H1 (cell line): ENCODE results near the gene ATG4D. TPM values are rescaled to one million over a fixed set of nuclear protein-coding genes. Genes with fewer than 3 reads are reported as not detected.

Experiments
- CTCF ChIA-PET: fragments of 300-600 bp; sonication (Branson Sonifier 250); formaldehyde crosslinking; loops from one replicate; lab custom pipeline; 2021; ENCODE audit not compliant: partially characterized antibody; lab: Charles Lee
- POLR2A ChIA-PET: fragments of 300-600 bp; sonication (Branson Sonifier 250); formaldehyde crosslinking; loops from one replicate; lab custom pipeline; 2021; ENCODE audit warnings: inconsistent platforms; ENCODE audit not compliant: partially characterized antibody; lab: Charles Lee
- DNase-seq, 2 experiments: peaks; one replicate each; pipeline versions ENCODE4 v3.0.0 to v3.0.0-alpha.2; 2010 to 2022; ENCODE audit warnings: low spot score in 2 of 2, low read depth in 1 of 2, mixed read lengths in 1 of 2
- FAIRE-seq: peaks from 2 replicates; lab custom pipeline; 2011; peaks lifted over from hg19 to GRCh38; lab: Jason Lieb, UNC
- H2AFZ ChIP-seq: 2 replicates; pipeline ENCODE4 v1.8.1; 2012; ENCODE audit warnings: low read length, inconsistent platforms
- H2AK5ac ChIP-seq: 2 replicates; pipeline ENCODE4 v1.6.1; 2013; ENCODE audit warnings: low read depth, low read length
- H2BK120ac ChIP-seq: replicated peaks from 2 replicates; pipeline ENCODE3; 2013; ENCODE audit warnings: low read depth, low read length, inconsistent platforms
- H2BK12ac ChIP-seq: 2 replicates; pipeline ENCODE4 v1.6.1; 2013; ENCODE audit warnings: low read depth, low read length
- H2BK15ac ChIP-seq: 2 replicates; pipeline ENCODE4 v1.6.1; 2013; ENCODE audit warnings: low read length
- H2BK20ac ChIP-seq: 2 replicates; pipeline ENCODE4 v1.6.1; 2013; ENCODE audit warnings: low read length
- H2BK5ac ChIP-seq: 2 replicates; pipeline ENCODE4 v1.6.1; 2013; ENCODE audit warnings: low read depth, low read length
- H3K14ac ChIP-seq: 2 replicates; pipeline ENCODE4 v1.6.1; 2013; ENCODE audit warnings: inconsistent platforms; ENCODE audit not compliant: insufficient read length
- H3K18ac ChIP-seq: 2 replicates; pipeline ENCODE4 v1.6.1; 2013; ENCODE audit warnings: low read length; ENCODE audit errors: extremely low read depth
- H3K23ac ChIP-seq: 2 replicates; pipeline ENCODE4 v1.6.1; 2013; ENCODE audit warnings: inconsistent platforms; ENCODE audit not compliant: insufficient read length
- H3K23me2 ChIP-seq: 2 replicates; pipeline ENCODE4 v1.6.1; 2013; ENCODE audit warnings: low read depth, low read length
- H3K27ac ChIP-seq: 2 replicates; pipeline ENCODE4 v1.6.1; 2011; ENCODE audit warnings: low read depth, low read length, inconsistent platforms
- H3K27me3 ChIP-seq, 4 experiments: replicated peaks in 1 of 4; 1 replicate in 1 of 4; 2 replicates in 3 of 4; pipeline versions ENCODE4 v1.6.1 to v1.8.1; 2011 to 2013; ENCODE audit warnings: low read length in 3 of 4, mild to moderate bottlenecking in 3 of 4, inconsistent platforms in 2 of 4, mixed read lengths in 2 of 4, moderate library complexity in 1 of 4; ENCODE audit not compliant: control insufficient read depth in 3 of 4, insufficient read depth in 3 of 4; ENCODE audit errors: extremely low read depth in 1 of 4
- H3K36me3 ChIP-seq, 4 experiments: 2 replicates each; pipeline versions ENCODE4 v1.6.1 to v1.8.1; 2011 to 2013; ENCODE audit warnings: mild to moderate bottlenecking in 4 of 4, low read length in 3 of 4, moderate library complexity in 2 of 4, control low read depth in 1 of 4, inconsistent platforms in 1 of 4; ENCODE audit not compliant: insufficient read depth in 4 of 4, control insufficient read depth in 2 of 4
- H3K4ac ChIP-seq: replicated peaks from 2 replicates; pipeline ENCODE3; 2013; ENCODE audit warnings: low read length, low read depth, mixed read lengths, inconsistent platforms; ENCODE audit not compliant: insufficient read length
- H3K4me1 ChIP-seq, 4 experiments: replicated peaks in 1 of 4; 1 replicate in 1 of 4; 2 replicates in 3 of 4; pipeline versions ENCODE4 v1.6.1 to v1.8.1; 2011 to 2013; ENCODE audit warnings: low read length in 3 of 4, inconsistent platforms in 2 of 4, mixed read lengths in 1 of 4; ENCODE audit not compliant: insufficient read depth in 4 of 4, control insufficient read depth in 3 of 4
- H3K4me2 ChIP-seq, 2 experiments: 2 replicates each; pipeline versions ENCODE4 v1.6.1 to v1.8.1; 2011 to 2013; ENCODE audit warnings: low read depth in 2 of 2, low read length in 2 of 2, control low read depth in 1 of 2, inconsistent platforms in 1 of 2, mild to moderate bottlenecking in 1 of 2; ENCODE audit not compliant: insufficient read depth in 1 of 2
- H3K4me3 ChIP-seq, 4 experiments: fragments of 200-600, 300-600 bp in 1 of 4; sonication (generic), shearing (Covaris generic), sonication (Bioruptor Twin) in 1 of 4; 2 replicates each; pipeline versions ENCODE4 v1.5.1 to v1.8.1; 2011 to 2016; ENCODE audit warnings: low read length in 4 of 4, low read depth in 3 of 4, control low read depth in 2 of 4, inconsistent platforms in 2 of 4, mild to moderate bottlenecking in 2 of 4, mixed read lengths in 1 of 4, moderate library complexity in 1 of 4; ENCODE audit not compliant: insufficient read depth in 2 of 4; ENCODE audit errors: extremely low read depth in 1 of 4
- H3K56ac ChIP-seq: replicated peaks from 2 replicates; pipeline ENCODE3; 2013; ENCODE audit warnings: low read depth, mild to moderate bottlenecking, mixed read lengths, low read length, inconsistent platforms; ENCODE audit not compliant: insufficient read length
- H3K79me1 ChIP-seq: 2 replicates; pipeline ENCODE4 v1.6.1; 2013; ENCODE audit warnings: low read depth, low read length, control low read depth
- H3K79me2 ChIP-seq, 2 experiments: 2 replicates each; pipeline versions ENCODE4 v1.6.1 to v1.8.1; 2012 to 2013; ENCODE audit warnings: low read length in 2 of 2, mild to moderate bottlenecking in 2 of 2, inconsistent platforms in 1 of 2; ENCODE audit not compliant: insufficient read depth in 2 of 2, control insufficient read depth in 1 of 2
- H3K9ac ChIP-seq, 4 experiments: replicated peaks in 1 of 4; 1 replicate in 1 of 4; 2 replicates in 3 of 4; pipeline versions ENCODE4 v1.6.1 to v1.8.1; 2011 to 2013; ENCODE audit warnings: low read depth in 3 of 4, low read length in 3 of 4, control low read depth in 2 of 4, mild to moderate bottlenecking in 2 of 4, moderate library complexity in 2 of 4, inconsistent platforms in 1 of 4; ENCODE audit errors: extremely low read depth in 1 of 4
- H3K9me3 ChIP-seq, 2 experiments: 2 replicates each; pipeline versions ENCODE4 v1.6.1 to v1.8.1; 2012 to 2013; ENCODE audit warnings: mild to moderate bottlenecking in 2 of 2, moderate library complexity in 2 of 2, control low read depth in 1 of 2, inconsistent platforms in 1 of 2, low read depth in 1 of 2, low read length in 1 of 2, mixed read lengths in 1 of 2; ENCODE audit not compliant: insufficient read depth in 2 of 2
- H4K20me1 ChIP-seq, 2 experiments: replicated peaks in 1 of 2; 2 replicates each; pipeline versions ENCODE3 to v1.8.1; 2011 to 2013; ENCODE audit warnings: inconsistent platforms in 2 of 2, low read length in 2 of 2, mild to moderate bottlenecking in 1 of 2; ENCODE audit not compliant: insufficient read depth in 2 of 2, control insufficient read depth in 1 of 2
- H4K5ac ChIP-seq: 2 replicates; pipeline ENCODE4 v1.6.1; 2013; ENCODE audit warnings: low read length, low read depth, mixed read lengths, inconsistent platforms; ENCODE audit not compliant: insufficient read length
- H4K8ac ChIP-seq: 2 replicates; pipeline ENCODE4 v1.8.0; 2013; ENCODE audit warnings: mild to moderate bottlenecking, moderate library complexity, low read length, inconsistent platforms; ENCODE audit not compliant: insufficient read depth; ENCODE audit errors: extremely low read depth
- H4K91ac ChIP-seq: replicated peaks from 2 replicates; pipeline ENCODE3; 2013; ENCODE audit warnings: low read length, mixed read lengths, inconsistent platforms; ENCODE audit not compliant: insufficient read length
- BCL11A ChIP-seq, 2 experiments: IDR thresholded peaks; one replicate each; pipeline ENCODE4 v1.6.1; 2011; ENCODE audit warnings: low read depth in 2 of 2, low read length in 2 of 2, mild to moderate bottlenecking in 2 of 2
- E2F6 ChIP-seq: IDR thresholded peaks from 2 replicates; pipeline ENCODE4 v1.6.1; 2012; ENCODE audit warnings: inconsistent platforms
- EP300 ChIP-seq, 2 experiments: IDR thresholded peaks; 1 replicate in 1 of 2; 2 replicates in 1 of 2; pipeline ENCODE4 v1.6.1; 2011 to 2012; ENCODE audit warnings: low read depth in 2 of 2, low read length in 2 of 2, mild to moderate bottlenecking in 2 of 2, borderline replicate concordance in 1 of 2, inconsistent platforms in 1 of 2, moderate library complexity in 1 of 2
- JUN ChIP-seq: IDR thresholded peaks from 2 replicates; pipeline ENCODE4 v1.6.1; 2011; ENCODE audit warnings: low read depth, mild to moderate bottlenecking, improper control_type of control experiment, low read length
- POU5F1 ChIP-seq: IDR thresholded peaks from 2 replicates; pipeline ENCODE4 v1.6.1; 2011; ENCODE audit warnings: low read depth, mild to moderate bottlenecking, low read length, moderate library complexity
- RNF2 ChIP-seq: fragments of 200-900, 300-1000 bp; sonication (generic); IDR thresholded peaks from 2 replicates; pipeline ENCODE4 v1.7.1; 2016; ENCODE audit warnings: borderline replicate concordance, low read depth, mild to moderate bottlenecking, antibody characterized with exemption, low read length; ENCODE audit not compliant: poor library complexity, severe bottlenecking; ENCODE audit errors: missing control alignments
- SAP30 ChIP-seq: fragments of 300-600 bp; sonication (generic); IDR thresholded peaks from 2 replicates; pipeline ENCODE4 v1.7.1; 2012; ENCODE audit warnings: low read length, moderate library complexity, mild to moderate bottlenecking, inconsistent platforms; ENCODE audit not compliant: insufficient read depth, insufficient replicate concordance
- SIX5 ChIP-seq: IDR thresholded peaks from 2 replicates; pipeline ENCODE4 v1.6.1; 2011; ENCODE audit warnings: mild to moderate bottlenecking, low read depth, low read length
- TCF12 ChIP-seq: IDR thresholded peaks from 2 replicates; pipeline ENCODE4 v1.6.1; 2011; ENCODE audit warnings: low read depth, mild to moderate bottlenecking, low read length
- YY1 ChIP-seq: IDR thresholded peaks from 2 replicates; pipeline ENCODE4 v1.6.1; 2011; ENCODE audit warnings: low read depth, mild to moderate bottlenecking, low read length
- WGBS, 2 experiments: shearing (Covaris generic) in 1 of 2; methylation state at CpG; one replicate each; pipeline versions ENCODE4 v1.1.6 to v1.1.7; 2013 to 2015; ENCODE audit warnings: low lambda C conversion rate in 2 of 2, mixed read lengths in 2 of 2, inconsistent platforms in 1 of 2, low coverage in 1 of 2, missing lambda C conversion rate in 1 of 2; ENCODE audit not compliant: insufficient replicate concordance in 2 of 2, insufficient coverage in 1 of 2, insufficient read length in 1 of 2; ENCODE audit errors: extremely low coverage in 1 of 2, missing lambda C conversion rate in 1 of 2; 5-methylcytosine and 5-hydroxymethylcytosine counted together
- polyA plus RNA-seq, 7 experiments: library from polyadenylated mRNA; depleted of rRNA in 3 of 7; stranded (reverse) in 5 of 7; unstranded in 2 of 7; fragments of >200 nt in 5 of 7; fragments of 200-250 nt in 2 of 7; gene quantifications; 1 replicate in 5 of 7; 2 replicates in 1 of 7; 4 replicates in 1 of 7; pipeline versions ENCODE4 v1.2.1 to v1.2.3, GENCODE V29; 2011 to 2013; ENCODE audit warnings: missing spikeins in 2 of 7, mixed read lengths in 2 of 7
- total RNA-seq: library from RNA; stranded (reverse); fragmentation: NEBNext Ultra II Directional; extraction: Animal tissue kit (Norgen Biotek cat#: 25700); gene quantifications from 2 replicates; pipeline ENCODE4 v1.2.1, GENCODE V29; 2021

Gene ATG4D
- total and polyA plus RNA-seq, 2 of the 8 experiments (the other 6 are each of a cell fraction or from before 2014, with no cell fraction given): 39.6 to 43.7 TPM

GRCh38 chr19:10543059-10543419 lies 665 bp upstream of the ATG4D start:
- POLR2A ChIA-PET: interaction anchor here (0.6 to 1.6 kb wide), 10 partner anchors 8 to 85 kb away, joined by 3 to 7 read pairs (median 3); partner anchors contain the start of gene KEAP1
- 76% methylated on average over 8 of the region's 8 CpGs; no CpG with 5 or more reads in 1 of the 2 experiments for WGBS, 2 experiments

More at GRCh38 chr19:10543059-10543419, 665 bp upstream of the ATG4D start:
- H3K23ac ChIP-seq: no peak overlapping the region
- peaks cover 6% of the 10 kb centered on the region for H3K79me1 ChIP-seq
- H3K4me1 ChIP-seq: peaks cover 0 to 4% (median 3%) of the 10 kb centered on the region in 4 experiments; a peak in 4 of 7 replicates
- no peak overlapping the region for H2BK5ac ChIP-seq
- no peak overlapping the region for H4K8ac ChIP-seq
- H3K14ac ChIP-seq: no peak overlapping the region
- no peak overlapping the region for H2BK12ac ChIP-seq
- no peak overlapping the region for H3K4ac ChIP-seq
- CTCF ChIA-PET: interaction anchor here (0.6 to 4.2 kb wide), 15 partner anchors 8 to 329 kb away, joined by 3 to 25 read pairs (median 5); partner anchors contain the start of gene CDKN2D
- no peak overlapping the region for H2BK15ac ChIP-seq
- no peaks in the 10 kb centered on the region for H3K27me3 ChIP-seq
- H3K18ac ChIP-seq: no peak overlapping the region
- H3K36me3 ChIP-seq: peaks cover 0 to 7% (median 6%) of the 10 kb centered on the region in 4 experiments; a peak in 4 of 8 replicates
- TF ChIP-seq TCF12 (no peak), EP300 (IDR thresholded peaks at IDR 0.05; ENCODE audit: borderline replicate concordance in 1 of 2, low read depth in 2 of 2, low read length in 2 of 2) (no peak), SIX5 (no peak), SAP30 (no peak), E2F6 (no peak), BCL11A (IDR thresholded peaks at IDR 0.05; ENCODE audit: low read depth in 2 of 2, low read length in 2 of 2) (no peak), YY1 (no peak), RNF2 (no peak), JUN (no peak), POU5F1 (no peak)
- TF ChIP-seq, all 59 proteins: peak for 0
- Histone ChIP-seq H2BK120ac (no peak overlapping the region), H2AK5ac (no peak overlapping the region), H4K20me1 (peaks cover 0 to 4% of the 10 kb centered on the region in 2 experiments), H3K23me2 (peaks cover 2% of the 10 kb centered on the region; the same call in 1 of the 2 replicates), H3K27ac (no peak overlapping the region), H3K9me3 (no peaks in the 10 kb centered on the region), H3K4me2 (peak overlapping the region; percentile 44 to 57; a peak in 3 of 4 replicates), H3K9ac (no peak overlapping the region), H2BK20ac (no peak overlapping the region), H4K5ac (no peak overlapping the region), H3K4me3 (peak overlapping the region; percentile 57 to 99 (median 88); a peak in 4 of 8 replicates), H2AFZ (no peak overlapping the region), H3K56ac (no peak overlapping the region), H3K79me2 (peaks cover 0 to 16% of the 10 kb centered on the region in 2 experiments; a peak in 2 of 4 replicates), H4K91ac (no peak overlapping the region)
- DNase-seq (no peak), FAIRE-seq (no peak)
